Fibroblast of skin of abdomen (primary cell): ENCODE data around the gene GZMH.
"Not testable (repeated sequence)": the region's sequence is repeated elsewhere in the genome, so short reads cannot be mapped to it uniquely, and the experiment has no call there.

ENCODE experiments used
- DNase-seq: peaks from one replicate; pipeline ENCODE4 v3.0.0-alpha.2; 2013

Gene GZMH

DNA sequence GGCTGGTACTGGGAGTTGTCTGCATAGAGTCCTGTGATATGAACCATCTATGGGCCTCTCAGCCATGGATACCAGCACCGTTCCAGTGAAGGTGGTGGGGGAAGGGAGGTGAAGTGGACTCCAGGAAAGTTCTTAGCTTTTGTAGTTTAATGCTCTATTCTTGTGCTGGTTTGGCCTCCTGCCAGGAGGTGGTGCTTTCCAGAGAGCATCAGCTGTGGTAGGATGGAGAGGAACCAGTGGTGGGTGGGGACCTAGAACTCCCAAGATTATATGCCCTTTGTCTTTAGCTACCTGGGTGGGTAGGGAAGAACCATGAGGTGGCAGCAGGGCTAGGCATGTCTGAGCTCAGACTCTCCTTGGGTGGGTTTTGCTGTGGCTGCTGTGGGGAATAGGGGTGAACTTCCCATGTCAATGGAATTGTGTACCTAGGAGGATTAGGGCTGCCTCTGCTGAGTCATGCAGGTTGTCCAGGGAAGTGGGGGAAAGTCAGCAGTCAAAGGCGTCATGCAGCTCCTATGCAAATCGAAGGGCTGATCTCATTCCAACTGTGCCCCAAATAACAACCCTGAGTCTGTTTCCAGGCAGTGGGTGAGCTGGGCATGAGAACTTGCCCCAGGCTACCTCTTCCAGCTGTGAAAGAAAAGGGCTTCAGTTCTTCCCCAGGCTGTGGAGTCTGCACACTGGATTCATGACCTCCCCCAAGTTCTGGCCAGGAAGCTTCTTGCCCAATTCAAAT, 14.2 kb downstream of the GZMH start:
- no peak for DNase-seq

DNA sequence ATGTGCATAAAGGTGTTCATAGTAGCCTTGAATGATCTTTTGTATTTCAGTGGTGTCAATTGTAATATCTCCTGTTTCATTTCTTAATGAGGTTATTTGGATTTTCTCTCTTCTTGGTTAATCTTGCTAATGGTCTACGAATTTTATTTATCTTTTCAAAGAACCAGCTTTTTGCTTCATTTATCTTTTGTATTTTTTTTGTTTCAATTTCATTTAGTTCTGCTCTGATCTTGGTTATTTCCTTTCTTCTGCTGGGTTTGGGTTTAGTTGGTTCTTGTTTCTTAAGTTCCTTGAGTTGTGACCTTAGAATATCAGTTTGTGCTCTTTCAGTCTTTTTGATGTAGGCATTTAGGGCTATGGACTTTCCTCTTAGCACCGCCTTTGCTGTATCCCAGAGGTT, 18.5 kb downstream of the GZMH start:
- DNase-seq: not testable (repeated sequence)

DNA sequence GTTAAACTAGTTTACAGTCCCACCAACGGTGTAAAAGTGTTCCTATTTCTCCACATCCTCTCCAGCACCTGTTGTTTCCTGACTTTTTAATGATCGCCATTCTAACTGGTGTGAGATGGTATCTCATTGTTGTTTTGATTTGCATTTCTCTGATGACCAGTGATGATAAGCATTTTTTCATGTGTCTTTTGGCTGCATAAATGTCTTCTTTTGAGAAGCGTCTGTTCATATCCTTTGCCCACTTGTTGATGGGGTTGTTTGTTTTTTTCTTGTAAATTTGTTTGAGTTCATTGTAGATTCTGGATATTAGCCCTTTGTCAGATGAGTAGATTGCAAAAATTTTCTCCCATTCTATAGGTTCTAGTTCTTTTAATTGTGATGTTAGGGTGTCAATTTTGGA, 25.1 kb downstream of the GZMH start:
- DNase-seq: not testable (repeated sequence)

DNA sequence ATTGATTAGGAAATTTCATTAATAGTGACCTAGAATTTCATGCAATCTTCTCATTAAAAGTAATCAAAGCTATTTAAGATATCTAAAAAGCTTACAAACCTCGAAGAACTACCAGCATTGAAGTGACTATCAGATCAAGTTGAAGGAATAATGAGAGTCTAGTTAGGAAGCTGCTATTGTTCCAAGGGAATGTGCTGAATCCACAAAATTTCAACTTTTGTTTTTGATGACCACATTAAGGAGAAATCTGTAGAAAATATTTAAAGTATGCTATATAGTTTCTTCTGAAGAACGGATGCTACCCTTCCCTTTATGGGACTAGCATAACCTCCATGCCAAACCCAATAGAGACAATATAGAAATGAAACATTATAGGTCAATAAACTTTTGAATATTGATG, 30.9 kb downstream of the GZMH start:
- no peak for DNase-seq

DNA sequence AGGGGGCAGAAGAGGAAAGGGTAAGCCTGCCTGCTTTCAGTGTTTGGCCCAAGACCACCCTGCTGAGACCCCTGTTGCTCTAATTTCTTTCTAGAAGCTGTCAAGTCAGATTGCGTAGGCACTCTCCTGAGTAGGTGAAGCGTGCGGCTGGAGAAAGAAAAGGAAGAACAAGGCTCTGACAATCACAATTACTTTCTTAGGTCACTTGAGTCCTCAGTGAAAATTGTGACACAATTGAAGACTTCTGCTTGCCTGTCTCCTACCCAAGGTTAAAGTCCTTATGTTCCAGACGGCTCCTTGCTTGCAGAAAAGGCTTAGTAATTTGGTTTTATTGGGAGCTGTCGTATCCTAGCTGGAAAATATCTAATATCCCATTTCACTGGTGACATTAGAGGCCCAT, 32.7 kb downstream of the GZMH start:
- no peak for DNase-seq

DNA sequence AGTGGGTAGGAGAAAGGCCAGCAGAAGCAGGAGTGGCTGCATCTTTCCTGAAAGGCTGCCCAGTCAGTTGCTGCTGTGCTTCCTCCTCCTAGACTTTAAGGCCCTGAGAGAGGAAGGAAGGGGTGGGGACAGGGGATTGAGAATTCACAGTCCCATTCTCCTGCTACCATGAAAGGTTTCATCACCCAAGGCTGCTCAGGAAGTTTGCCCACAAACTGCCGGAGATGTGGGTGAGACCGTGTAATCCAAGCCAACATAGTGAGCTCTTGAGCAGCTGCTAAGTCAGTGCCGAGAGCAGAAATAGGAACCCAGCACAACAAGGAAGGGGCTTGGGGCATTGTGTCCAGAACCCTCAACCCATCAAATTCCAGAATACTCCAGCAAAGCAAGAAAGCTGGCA, 33.3 kb downstream of the GZMH start, which contains the start of gene CTSG:
CTSG (minus strand) TSS at position 69 of the 400 bp plus-strand sequence; CDS start at position 42, 27 bp downstream.
- DNase-seq: no peak

DNA sequence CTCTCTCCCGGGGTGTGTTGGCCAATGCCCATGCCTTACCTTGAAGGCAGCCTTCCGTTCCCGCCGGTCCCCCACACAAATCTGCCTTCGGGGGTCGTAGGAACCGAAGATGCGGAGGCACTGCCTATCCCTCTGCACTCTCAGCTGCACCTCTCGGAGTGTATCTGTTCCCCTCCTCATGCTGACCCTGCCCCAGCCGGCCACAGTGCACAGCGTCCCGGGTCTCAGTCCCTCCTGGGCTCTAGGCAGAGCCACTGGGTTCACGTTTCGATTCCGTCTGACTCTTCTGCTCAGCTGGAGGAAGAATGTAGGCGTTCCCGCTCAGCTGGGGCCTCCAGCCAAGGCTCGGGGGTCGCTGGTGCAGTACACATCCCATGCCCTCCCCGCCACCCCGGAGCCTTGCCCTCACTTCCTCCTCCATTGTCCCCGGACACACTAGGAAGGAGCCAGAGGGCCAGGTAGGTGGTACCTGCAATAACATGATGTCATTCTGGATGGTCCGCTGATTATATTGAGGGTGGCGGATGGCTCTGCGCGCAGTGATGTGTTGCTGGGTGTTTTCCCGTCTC, 35.2 kb downstream of the GZMH start:
- DNase-seq: no peak

DNA sequence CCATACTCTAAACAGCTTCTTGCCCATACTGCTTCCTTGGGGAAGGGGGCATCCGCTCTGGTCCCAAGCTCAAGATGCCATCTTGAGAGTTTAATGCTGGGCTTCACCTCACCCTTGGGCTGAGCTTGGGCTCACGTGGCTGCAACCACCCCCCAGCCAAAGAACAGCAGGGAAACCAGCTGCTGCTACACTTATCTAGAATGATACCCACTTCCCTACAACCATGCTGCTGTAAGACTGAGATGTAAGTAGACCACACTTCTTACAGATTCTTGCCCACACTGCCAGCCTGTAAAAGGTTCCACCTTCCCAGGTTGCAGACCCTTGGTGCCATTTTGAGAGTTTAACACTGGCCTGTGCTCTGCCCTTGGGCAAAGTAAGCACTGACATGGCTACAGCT, 43.2 kb downstream of the GZMH start:
- no peak for DNase-seq

DNA sequence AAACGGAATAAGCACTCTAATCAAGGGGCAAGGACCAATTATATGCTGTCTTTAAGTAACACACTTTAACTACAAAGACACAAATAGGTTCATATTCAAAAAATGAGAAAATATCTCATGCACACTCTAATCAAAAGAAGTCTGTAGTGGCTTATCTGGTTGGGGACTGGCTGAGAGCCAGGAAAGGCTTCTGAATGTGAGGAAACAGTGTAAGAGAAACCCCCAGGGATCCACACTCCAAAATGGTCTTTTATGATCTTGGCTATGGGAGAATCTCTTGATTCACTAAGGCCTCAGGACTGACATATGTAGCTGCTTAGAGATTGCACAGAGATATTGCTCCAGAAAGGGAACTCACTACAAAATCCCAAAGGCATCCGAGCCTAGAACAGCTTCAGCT, 43.7 kb downstream of the GZMH start:
- DNase-seq: no peak

DNA sequence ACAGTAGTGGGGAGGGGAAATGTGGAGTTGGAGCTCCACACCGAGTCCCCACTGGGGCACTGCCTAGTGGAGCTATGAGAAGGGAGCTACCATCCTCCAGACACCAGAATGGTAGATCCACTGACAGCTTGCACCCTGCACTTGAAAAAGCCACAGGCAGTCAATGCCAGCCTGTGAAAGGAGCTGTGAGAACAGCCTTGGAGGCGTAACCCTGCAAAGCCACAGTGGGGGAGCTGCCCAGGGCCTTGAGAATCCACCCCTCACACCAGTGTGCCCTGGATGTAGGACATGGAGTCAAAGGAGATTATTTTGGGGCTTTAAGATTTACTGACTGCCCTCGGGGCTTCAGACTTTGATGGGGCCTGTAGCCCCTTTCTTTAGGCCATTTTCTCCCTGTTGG, 46.0 kb downstream of the GZMH start:
- DNase-seq: no peak

DNA sequence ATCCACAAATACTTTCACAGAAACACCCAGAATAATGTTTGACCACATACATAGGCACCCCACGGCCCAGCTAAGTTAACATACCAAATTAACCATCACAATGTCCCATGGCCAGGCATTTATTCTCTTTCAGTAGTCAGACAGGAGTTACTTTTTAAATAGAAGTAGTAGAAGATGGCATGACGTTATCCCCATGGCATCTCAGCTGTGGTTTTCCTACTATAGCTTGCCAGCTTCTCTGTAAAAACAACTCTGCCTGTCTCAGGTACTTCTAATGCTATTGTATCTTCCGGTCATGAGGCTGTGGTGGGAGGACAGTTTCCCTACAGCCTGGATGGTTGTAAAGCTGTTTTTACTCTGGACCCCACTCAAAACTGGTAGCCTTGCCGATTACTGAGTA, 52.7 kb downstream of the GZMH start:
- no peak for DNase-seq
